ENCODE data around the gene RXRB.
"Not testable (repeated sequence)": the region's sequence is repeated elsewhere in the genome, so short reads cannot be mapped to it uniquely, and the experiment has no call there.

Gene RXRB
- total RNA-seq = 8.8 to 30.8 (median 20.3) reads per million in 18 experiments

DNA sequence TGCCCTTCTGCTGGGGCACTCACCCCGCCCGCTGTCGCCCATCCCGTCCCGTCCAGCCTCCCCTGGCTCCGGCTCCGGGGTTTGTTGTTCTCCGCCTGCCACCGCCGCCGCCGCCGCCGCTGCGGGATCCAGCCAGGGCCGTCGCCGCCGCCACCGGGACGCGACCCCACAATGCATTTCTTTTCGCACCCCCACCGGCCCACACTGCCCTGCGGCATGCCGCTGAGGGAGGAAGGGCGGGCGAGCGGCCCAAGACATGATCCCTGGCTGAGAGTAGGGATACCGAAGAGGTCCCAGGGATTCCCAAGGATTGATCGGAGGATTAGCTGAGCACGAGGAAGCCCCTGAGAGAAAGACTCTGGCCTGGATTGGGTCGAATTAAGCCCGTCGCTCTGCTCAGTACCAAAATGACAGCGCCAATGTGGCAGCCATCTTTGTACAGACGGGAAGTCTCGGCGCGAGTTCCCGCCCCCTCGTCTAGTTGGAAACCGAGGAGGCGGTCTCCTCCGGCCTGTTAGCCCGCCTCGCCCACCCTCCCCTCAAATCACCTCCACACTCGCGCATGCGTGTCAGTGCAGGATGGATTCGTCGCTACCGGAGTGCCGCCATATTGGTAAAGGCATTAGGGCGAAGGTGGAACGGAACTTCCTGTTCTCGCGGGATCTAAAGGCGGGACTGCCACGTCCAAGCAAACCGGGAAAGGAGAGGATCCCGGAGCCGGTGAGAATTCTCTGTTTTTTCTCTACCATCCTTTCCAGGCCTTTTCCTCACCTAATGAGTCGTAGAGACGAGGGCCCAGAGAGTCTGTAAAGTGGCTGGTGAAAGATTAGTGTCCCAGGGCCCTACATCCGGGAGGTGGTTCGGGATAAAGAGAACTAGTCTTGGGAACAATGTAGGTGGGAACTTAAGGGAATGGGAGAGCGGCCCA lies at the start of gene RXRB, which contains the start of gene SLC39A7:
Gene RXRB (minus strand): TSS at position 447 of the 928 bp plus-strand sequence. CDS start 189 bp downstream, at position 258.
Gene SLC39A7 (plus strand): TSS at position 649 of the 928 bp plus-strand sequence. CDS start 379 bp downstream, outside the sequence.
- peak; percentile 99 to 100 for DNase-seq

DNA sequence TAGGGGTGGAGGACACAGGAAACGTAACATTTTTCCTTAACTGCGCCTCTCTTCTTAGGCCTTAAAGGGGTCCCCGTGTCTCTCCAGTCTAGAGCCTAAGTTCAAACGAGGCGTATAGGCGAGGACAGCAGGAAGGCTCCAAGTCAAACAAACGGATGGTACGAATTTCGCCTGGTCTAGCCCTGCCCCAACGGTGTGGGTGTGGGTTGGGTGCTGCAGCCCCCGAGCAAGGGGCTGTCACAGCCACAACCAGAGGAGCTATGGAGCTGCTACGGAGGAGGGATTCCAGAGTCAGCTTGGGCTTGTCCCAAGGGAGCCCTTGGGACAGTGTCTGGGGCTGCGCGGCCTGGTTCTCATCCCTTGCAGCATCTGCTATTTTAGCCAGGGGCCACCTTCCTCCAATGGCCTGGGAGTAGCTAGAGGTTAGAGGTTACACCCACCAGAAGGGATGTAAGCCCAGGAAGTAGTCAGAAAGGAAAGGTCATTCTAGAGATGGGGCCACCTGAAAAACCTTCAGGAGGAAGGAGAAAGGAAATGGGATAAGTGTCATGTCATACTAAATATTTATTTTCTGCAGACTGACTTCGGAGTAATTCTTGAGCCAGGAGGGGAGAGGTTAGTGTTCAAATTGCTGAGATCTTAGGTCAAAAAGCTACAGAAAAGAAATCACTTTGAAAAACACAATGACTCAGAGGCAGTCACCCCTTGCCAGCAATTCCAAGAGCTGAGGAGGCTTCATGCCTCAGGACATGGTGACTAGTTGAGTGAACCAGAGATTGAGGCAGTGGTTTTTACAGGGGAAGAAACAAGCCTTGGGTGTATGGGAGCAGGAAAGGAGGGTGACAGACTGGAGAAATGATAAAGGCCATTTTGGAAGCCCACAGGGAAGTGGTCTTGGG lies 49.5 kb upstream of the RXRB start:
- peak in 1 of 2 donors; percentile 6 for DNase-seq

DNA sequence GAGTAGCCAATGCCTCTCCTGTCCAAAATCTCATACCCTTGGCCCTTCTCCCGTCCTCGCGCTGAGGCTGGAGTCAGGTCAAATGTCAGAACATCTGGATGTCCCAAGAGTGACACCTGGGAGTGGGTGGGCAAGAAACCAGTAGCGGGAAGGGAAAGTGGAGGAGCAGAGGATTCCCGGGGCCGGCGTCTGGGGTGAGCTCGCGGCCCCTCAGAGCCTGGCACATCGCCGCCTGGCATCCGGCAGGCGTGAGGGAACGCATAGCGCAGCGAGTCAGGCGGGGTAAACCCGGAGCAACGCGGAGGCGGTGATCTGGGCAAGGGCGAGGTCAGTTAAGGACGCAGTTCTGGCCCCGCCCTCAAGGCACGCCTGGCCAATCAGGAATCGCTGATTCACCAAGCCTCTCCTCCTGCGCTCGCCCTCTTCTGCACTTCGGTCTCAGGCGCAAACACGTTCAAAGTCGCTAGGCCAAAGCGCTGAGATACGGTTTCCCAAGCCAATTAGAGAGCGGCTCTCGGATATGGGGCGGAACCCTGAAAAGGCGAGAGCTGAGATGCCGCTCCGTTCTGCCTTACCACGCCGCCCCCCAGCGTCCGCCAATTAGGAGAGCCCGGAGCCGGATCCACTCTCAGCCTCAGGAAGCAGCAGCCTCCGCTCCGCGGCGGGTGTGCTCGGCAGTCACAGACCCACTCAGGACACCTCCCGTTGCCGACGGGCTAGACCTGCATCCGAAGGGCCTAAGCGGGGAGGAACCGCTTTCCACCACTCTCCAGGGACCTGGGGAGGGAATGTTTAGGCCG lies 48.7 kb upstream of the RXRB start:
- peak; percentile 99 for DNase-seq

GRCh38 chr6:33248643-33248931 lies 48.1 kb upstream of the RXRB start:
- peak in 1 of 2 donors; percentile 53 for DNase-seq

DNA sequence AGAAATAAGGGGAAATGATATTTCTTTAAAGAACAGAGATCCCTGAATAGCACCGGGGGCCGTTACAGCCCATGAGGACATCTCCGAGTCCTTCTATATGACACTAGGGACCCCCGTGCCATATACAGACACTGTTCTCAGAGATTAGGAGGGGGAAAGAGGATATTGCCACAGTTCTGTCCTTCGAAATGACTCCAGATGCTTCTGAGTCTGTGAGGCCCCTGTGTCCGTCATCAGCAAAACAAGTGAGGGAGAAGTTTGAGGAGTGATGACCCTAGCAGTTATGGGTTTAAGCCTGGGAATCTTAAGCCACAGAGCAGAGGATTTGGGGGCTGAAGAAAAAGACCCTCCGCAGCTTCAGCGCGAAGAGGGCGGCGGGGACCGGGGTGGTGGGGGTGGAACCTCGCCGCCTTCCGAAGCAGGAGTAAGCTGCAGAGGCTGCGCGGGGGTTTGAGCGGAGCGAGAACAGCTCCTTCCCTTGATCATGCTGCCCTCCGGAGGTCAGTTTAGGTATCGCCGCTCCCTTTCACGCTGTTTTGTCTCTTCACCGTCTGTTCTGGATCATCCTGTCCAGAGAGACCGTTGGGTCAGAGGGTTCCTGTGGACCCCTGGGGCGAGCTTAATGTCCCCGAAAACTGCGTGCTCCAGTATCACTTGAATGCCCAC lies 47.6 kb upstream of the RXRB start:
- DNase-seq = peak; percentile 85 to 90

- DNase-seq = no peak
Measured at GRCh38 chr6:33243476-33243875, 43.0 kb upstream of the RXRB start.

- DNase-seq = no peak
Measured at GRCh38 chr6:33241968-33242367, 41.5 kb upstream of the RXRB start.

DNA sequence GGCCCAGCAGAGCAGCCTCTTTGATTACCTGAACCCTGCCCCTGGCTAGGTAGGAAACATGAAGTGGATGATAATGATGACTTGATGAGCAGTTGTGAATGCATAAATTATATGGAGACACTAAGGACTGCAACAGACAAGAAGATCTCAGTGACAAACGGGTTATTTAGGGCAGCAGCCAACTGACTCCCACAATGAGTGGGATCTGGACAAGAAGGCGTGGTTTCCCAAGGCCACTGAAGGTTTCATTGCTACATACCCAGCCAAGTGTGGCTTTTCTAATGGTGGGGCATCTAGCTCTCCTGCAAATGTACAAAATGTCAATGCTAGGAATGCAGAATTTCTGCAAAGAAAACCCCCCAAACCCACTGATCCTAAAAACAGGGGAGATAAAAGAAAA lies 37.3 kb upstream of the RXRB start:
- DNase-seq = peak in 1 of 2 donors; percentile 25

DNA sequence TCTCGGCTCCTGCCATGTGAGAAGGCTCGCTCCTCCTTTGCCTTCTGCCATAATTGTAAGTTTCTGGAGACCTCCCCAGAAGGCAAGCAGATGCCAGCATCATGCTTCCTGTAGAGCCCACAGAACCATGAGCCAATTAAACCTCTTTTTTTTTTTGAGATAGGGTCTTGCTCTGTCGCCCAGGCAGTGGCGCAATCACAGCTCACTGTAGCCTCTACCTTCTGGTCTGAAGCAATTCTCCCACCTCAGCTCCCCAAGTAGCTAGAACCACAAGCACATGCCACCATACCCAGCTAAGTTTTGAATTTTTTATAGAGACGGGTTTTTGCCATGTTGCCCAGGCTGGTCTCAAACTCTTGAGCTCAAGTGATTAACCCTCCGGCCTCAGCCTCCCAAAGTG lies 36.4 kb upstream of the RXRB start:
- no peak for DNase-seq

GRCh38 chr6:33236328-33236727 lies 35.9 kb upstream of the RXRB start:
- DNase-seq = no peak

GRCh38 chr6:33235221-33235634 lies 34.8 kb upstream of the RXRB start:
- DNase-seq = no peak

- DNase-seq = not testable (repeated sequence)
Measured at GRCh38 chr6:33226503-33227120, 26.1 kb upstream of the RXRB start.

- DNase-seq = no peak
Measured at GRCh38 chr6:33217681-33218080, 17.2 kb upstream of the RXRB start.

DNA sequence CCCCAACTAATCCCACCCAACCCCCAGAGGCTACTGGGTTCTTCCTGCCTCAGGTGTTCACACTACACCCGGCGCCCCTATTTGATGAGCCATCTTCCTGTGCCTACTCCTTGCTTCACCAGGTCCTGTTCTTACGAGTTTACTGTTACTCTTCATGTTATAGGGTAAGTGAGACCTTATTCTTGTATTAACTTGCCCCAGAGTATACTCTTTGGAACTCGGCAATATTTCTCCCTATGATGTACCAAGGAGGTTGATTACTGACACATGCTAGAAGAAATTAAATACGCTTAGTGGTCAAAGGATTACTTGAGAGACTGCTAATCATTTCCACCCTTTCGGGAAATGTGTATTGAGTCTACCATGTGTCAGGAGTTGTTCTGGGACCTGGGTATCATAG lies 16.8 kb upstream of the RXRB start:
- no peak for DNase-seq

- no peak for DNase-seq
Measured at GRCh38 chr6:33216117-33216649, 15.7 kb upstream of the RXRB start.

- no peak for DNase-seq
Measured at GRCh38 chr6:33215271-33216116, 15.0 kb upstream of the RXRB start.

DNA sequence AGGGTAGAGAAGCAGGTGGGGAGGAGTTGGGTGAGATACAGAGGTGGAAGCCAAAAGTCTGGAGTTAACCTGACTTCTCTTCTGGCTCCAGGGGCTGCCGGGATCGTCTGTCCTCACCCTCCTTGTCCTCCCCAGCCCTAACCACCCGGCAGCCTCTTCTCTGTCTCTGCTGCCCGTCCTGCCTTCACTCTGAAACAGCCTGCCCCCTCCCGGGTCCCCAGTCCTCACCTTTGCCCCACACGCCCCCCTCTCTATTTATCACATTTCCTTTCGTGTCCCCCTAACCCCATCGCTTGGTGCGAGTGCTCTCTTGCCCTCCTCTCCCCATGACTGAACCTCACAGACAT lies 13.5 kb upstream of the RXRB start:
- DNase-seq = no peak

- DNase-seq = peak; percentile 15 to 41
Measured at GRCh38 chr6:33213166-33213988, 12.9 kb upstream of the RXRB start.

- no peak for DNase-seq
Measured at GRCh38 chr6:33212857-33213165, 12.3 kb upstream of the RXRB start.
